ENCODE measurements around the gene IGFBP3. TPM values are rescaled to one million over a fixed set of nuclear protein-coding genes. Genes with fewer than 3 reads are reported as not detected.

Gene IGFBP3
- total and polyA plus RNA-seq, 2 of the 13 experiments (the other 11 are each of a cell fraction or from before 2014, with no cell fraction given): 57.5 TPM; not detected in 1

- H3K79me2 ChIP-seq (ENCODE audit: insufficient read depth, low read length): peaks cover 11% of the 10 kb centered on the region
- WGBS (ENCODE audit: low lambda C conversion rate): 85% methylated on average over 10 of the region's 10 CpGs
- peak overlapping the region in 2 of 3 experiments; percentile 0 to 61; a peak in 1 of 6 replicates for H3K4me3 ChIP-seq (replicated peaks in 1 of 3; ENCODE audit: insufficient read depth in 1 of 3, low read depth in 2 of 3, low read length in 3 of 3)
- no peak overlapping the region for H2AFZ ChIP-seq (ENCODE audit: low read length)
- FAIRE-seq (no peak), DNase-seq (ENCODE audit: low spot score) (no peak), ATAC-seq (no peak)
- no peaks in the 10 kb centered on the region; a peak in 1 of 5 replicates for H3K27me3 ChIP-seq (ENCODE audit: control insufficient read depth in 1 of 2, insufficient read depth in 2 of 2, low read length in 2 of 2)
- H3K9me3 ChIP-seq (ENCODE audit: low read length): no peaks in the 10 kb centered on the region
- BruUV-seq (replicated peaks): TSS peak; percentile 37
- H4K20me1 ChIP-seq (ENCODE audit: insufficient read depth, low read length): peaks cover 40% of the 10 kb centered on the region
- peak overlapping the region; percentile 99 for H3K27ac ChIP-seq (ENCODE audit: extremely low read length, insufficient read depth, low read length)
- H3K36me3 ChIP-seq (replicated peaks in 1 of 2; ENCODE audit: control insufficient read depth in 1 of 2, insufficient read depth in 2 of 2, low read length in 2 of 2): peaks cover 0 to 19% of the 10 kb centered on the region in 2 experiments; a peak in 4 of 5 replicates
- intact Hi-C loops (cut with micrococcal nuclease; ENCODE audit: unreplicated experiment) (no loop called here), in situ Hi-C loops (cut with HindIII; ENCODE audit: extremely low pct_ligation_motif_present, low pct_unique_long_range_greater_than_20kb) (no loop called here)
- CTCF ChIA-PET (ENCODE audit: low intra/inter-chr PET ratio, low total read pairs): interaction anchor here (1.2 to 1.9 kb wide), 2 partner anchors 19 to 21 kb away, joined by 4 to 11 read pairs; partner anchors contain the start of gene CCDC201
- H3K4me2 ChIP-seq (ENCODE audit: low read depth, low read length): peak overlapping the region; percentile 98
- peaks cover 60% of the 10 kb centered on the region for H3K4me1 ChIP-seq (ENCODE audit: insufficient read depth, low read length)
- POLR2A ChIA-PET: interaction anchor here (0.9 to 7.2 kb wide), 10 partner anchors 8 to 1895 kb away, joined by 3 to 118 read pairs (median 13); partner anchors contain the start of genes CCDC201 and IGFBP3
- no peak overlapping the region for H3K9ac ChIP-seq (ENCODE audit: insufficient read depth, low read depth, low read length)
- TF ChIP-seq TFDP1 (CRISPR knock-in tag; IDR thresholded peaks at IDR 0.05; ENCODE audit: borderline replicate concordance) (no peak), SMARCE1 (IDR thresholded peaks at IDR 0.05; ENCODE audit: borderline replicate concordance) (no peak), KDM5B (CRISPR knock-in tag; IDR thresholded peaks at IDR 0.05; ENCODE audit: borderline replicate concordance) (0 out of 2 replicates have a peak, but pooled peaks have one; percentile 0), ZNF557 (CRISPR knock-in tag; IDR thresholded peaks at IDR 0.05) (no peak), CHD4 (IDR thresholded peaks at IDR 0.05; ENCODE audit: borderline replicate concordance, low read length) (no peak), FOXA1 (IDR thresholded peaks at IDR 0.05) (no peak), FOXA1 (CRISPR knock-in tag; IDR thresholded peaks at IDR 0.05) (no peak), NFRKB (IDR thresholded peaks at IDR 0.05) (no peak), ZNF180 (CRISPR knock-in tag; IDR thresholded peaks at IDR 0.05; ENCODE audit: borderline replicate concordance, low read depth) (no peak), IKZF4 (CRISPR knock-in tag; IDR thresholded peaks at IDR 0.05; ENCODE audit: borderline replicate concordance, low read depth, not compliant biosample characterization) (peak; percentile 35), ZNF564 (CRISPR knock-in tag; IDR thresholded peaks at IDR 0.05) (peak; percentile 58; the same call in 1 of the 2 replicates)
- TF ChIP-seq, protein P1, sequence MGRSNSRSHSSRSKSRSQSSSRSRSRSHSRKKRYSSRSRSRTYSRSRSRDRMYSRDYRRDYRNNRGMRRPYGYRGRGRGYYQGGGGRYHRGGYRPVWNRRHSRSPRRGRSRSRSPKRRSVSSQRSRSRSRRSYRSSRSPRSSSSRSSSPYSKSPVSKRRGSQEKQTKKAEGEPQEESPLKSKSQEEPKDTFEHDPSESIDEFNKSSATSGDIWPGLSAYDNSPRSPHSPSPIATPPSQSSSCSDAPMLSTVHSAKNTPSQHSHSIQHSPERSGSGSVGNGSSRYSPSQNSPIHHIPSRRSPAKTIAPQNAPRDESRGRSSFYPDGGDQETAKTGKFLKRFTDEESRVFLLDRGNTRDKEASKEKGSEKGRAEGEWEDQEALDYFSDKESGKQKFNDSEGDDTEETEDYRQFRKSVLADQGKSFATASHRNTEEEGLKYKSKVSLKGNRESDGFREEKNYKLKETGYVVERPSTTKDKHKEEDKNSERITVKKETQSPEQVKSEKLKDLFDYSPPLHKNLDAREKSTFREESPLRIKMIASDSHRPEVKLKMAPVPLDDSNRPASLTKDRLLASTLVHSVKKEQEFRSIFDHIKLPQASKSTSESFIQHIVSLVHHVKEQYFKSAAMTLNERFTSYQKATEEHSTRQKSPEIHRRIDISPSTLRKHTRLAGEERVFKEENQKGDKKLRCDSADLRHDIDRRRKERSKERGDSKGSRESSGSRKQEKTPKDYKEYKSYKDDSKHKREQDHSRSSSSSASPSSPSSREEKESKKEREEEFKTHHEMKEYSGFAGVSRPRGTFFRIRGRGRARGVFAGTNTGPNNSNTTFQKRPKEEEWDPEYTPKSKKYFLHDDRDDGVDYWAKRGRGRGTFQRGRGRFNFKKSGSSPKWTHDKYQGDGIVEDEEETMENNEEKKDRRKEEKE (IDR thresholded peaks at IDR 0.05): no peak
- TF ChIP-seq, protein P2, sequence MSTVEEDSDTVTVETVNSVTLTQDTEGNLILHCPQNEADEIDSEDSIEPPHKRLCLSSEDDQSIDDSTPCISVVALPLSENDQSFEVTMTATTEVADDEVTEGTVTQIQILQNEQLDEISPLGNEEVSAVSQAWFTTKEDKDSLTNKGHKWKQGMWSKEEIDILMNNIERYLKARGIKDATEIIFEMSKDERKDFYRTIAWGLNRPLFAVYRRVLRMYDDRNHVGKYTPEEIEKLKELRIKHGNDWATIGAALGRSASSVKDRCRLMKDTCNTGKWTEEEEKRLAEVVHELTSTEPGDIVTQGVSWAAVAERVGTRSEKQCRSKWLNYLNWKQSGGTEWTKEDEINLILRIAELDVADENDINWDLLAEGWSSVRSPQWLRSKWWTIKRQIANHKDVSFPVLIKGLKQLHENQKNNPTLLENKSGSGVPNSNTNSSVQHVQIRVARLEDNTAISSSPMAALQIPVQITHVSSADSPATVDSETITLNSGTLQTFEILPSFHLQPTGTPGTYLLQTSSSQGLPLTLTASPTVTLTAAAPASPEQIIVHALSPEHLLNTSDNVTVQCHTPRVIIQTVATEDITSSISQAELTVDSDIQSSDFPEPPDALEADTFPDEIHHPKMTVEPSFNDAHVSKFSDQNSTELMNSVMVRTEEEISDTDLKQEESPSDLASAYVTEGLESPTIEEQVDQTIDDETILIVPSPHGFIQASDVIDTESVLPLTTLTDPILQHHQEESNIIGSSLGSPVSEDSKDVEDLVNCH (CRISPR knock-in tag; IDR thresholded peaks at IDR 0.05): no peak
- TF ChIP-seq, protein P3, sequence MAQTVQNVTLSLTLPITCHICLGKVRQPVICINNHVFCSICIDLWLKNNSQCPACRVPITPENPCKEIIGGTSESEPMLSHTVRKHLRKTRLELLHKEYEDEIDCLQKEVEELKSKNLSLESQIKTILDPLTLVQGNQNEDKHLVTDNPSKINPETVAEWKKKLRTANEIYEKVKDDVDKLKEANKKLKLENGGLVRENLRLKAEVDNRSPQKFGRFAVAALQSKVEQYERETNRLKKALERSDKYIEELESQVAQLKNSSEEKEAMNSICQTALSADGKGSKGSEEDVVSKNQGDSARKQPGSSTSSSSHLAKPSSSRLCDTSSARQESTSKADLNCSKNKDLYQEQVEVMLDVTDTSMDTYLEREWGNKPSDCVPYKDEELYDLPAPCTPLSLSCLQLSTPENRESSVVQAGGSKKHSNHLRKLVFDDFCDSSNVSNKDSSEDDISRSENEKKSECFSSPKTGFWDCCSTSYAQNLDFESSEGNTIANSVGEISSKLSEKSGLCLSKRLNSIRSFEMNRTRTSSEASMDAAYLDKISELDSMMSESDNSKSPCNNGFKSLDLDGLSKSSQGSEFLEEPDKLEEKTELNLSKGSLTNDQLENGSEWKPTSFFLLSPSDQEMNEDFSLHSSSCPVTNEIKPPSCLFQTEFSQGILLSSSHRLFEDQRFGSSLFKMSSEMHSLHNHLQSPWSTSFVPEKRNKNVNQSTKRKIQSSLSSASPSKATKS (CRISPR knock-in tag; IDR thresholded peaks at IDR 0.05): no peak
Measured at GRCh38 chr7:45891462-45892402, 29.3 kb downstream of the IGFBP3 start.

All from HepG2 (cell line).